Activated T-helper 1 cell treated with anti-CD3 and anti-CD28 coated beads, Interleukin-12 subunit alpha, Interleukin-12 subunit beta, Interleukin-2, Interleukin-4 antibody, amounts not matched to agents 30 ng/mL and 10 ng/mL and 1 ng/mL, durations not matched to agents 14 hours and 24 hours and 36 hours (primary cell): ENCODE measurements around the gene INKA2. TPM values are rescaled to one million over a fixed set of nuclear protein-coding genes. Genes with fewer than 3 reads are reported as not detected.

Experiments
- DNase-seq: peaks from one replicate; pipeline ENCODE4 v3.0.0; 2021; ENCODE audit warnings: low spot score
- H3K27ac Mint-ChIP-seq: one replicate; pipeline ENCODE4 v1.8.0; 2021; ENCODE audit warnings: mild to moderate bottlenecking, mixed read lengths
- H3K27me3 Mint-ChIP-seq: one replicate; pipeline ENCODE4 v1.8.0; 2022; ENCODE audit warnings: mild to moderate bottlenecking, moderate library complexity, mixed read lengths; ENCODE audit not compliant: insufficient read depth
- H3K36me3 Mint-ChIP-seq: one replicate; pipeline ENCODE4 v1.8.0; 2021; ENCODE audit warnings: low read depth, mixed read lengths
- H3K4me1 Mint-ChIP-seq: one replicate; pipeline ENCODE4 v1.8.0; 2021; ENCODE audit warnings: low read depth, mixed read lengths
- H3K4me3 Mint-ChIP-seq: one replicate; pipeline ENCODE4 v1.8.0; 2021; ENCODE audit warnings: mild to moderate bottlenecking, moderate library complexity, mixed read lengths
- H3K9me3 Mint-ChIP-seq: one replicate; pipeline ENCODE4 v1.8.0; 2021; ENCODE audit warnings: mixed read lengths
- intact Hi-C: fragments of 100-400 bp; cut with micrococcal nuclease; formaldehyde crosslinking; loops from one replicate; pipeline ENCODE4 v1.15.1; 2024
- total RNA-seq: library from RNA; stranded (reverse); gene quantifications from 2 replicates; pipeline ENCODE4 v1.2.3, GENCODE V29; 2022

The INKA2 gene
- total RNA-seq: 1.3 and 1.7 TPM in 2 replicates

DNA sequence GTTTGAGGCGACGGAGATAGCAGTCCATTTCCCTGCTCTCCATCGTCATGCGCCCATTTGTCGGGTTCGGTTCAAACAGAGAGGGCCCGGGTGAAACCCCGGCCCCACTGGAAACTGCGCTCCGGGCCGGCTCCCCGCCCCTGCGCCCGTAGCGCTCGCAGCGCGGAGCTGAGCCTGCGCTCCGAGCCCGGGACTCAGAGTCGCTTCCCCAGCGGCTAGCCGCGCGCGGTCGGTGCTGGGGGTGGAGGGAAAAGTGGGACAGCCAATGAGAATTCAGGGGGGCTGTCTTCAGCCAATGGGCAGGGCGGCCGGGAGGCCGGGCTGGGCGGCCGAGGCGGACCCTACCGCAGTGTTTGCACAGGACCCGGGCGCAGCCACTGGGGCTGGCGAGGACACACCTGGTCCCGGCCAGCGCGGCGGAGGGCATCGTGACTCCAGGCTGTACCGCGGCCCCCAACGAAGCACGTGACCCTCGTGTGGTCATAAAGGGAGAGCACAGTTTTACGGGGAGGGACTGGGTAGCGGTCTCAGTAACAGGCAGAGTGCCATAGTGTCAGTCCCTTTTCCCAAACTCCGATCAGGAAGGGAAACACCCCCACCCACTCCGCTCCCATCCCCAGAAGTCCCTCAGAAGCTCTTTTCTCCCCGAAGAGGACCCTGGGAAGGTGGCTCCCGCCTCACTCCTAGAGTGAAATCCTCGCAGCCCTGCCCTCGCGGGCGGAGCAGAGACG is at the start of gene INKA2:
Gene INKA2 (minus strand): TSS at position 202 of the 731 bp plus-strand sequence. CDS start 153 bp downstream, at position 49.
- intact Hi-C loops: loop anchor here (1.0 to 5.0 kb wide), 5 partner anchors 8 to 233 kb away; partner anchors contain the start of gene DDX20
- Mint-ChIP-seq H3K4me3 (peak within 1 kb of the TSS; percentile 91), H3K27ac (peak within 1 kb of the TSS; percentile 70), H3K9me3 (no peaks in the 10 kb centered on the region), H3K36me3 (no peaks in the 10 kb centered on the region), H3K27me3 (peaks cover 43% of the 10 kb centered on the region), H3K4me1 (peaks cover 17% of the 10 kb centered on the region)
- DNase-seq: peak; percentile 78

DNA sequence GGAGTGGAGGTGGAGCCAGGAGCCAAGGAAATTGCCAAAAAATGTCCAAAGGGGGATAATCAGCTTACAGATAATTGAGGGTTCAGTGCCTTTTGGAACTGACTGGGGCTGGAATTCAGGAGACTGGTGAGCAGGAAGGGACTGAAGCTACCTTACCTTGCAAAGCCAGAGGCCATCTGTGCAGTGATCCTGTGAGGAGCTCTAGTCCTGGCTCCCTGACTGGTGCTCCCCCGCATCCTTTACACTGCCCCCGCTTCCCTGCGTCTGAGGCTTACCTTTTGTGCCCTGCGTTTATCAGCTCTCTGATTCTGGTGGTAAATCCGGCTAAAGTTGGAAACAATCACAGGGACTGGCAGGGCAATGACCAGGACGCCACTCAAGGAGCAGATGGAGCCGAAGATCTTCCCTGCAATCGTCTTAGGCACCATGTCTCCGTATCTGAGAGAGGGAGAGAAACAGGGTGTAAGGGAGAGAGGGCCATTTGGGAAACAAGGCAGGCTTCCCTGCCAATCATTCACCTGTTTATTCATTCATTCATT is 47.5 kb upstream of the INKA2 start:
- H3K9me3 Mint-ChIP-seq: no peaks in the 10 kb centered on the region
- H3K4me3 Mint-ChIP-seq: no peak overlapping the region
- H3K27ac Mint-ChIP-seq: no peak overlapping the region
- intact Hi-C loops: no loop called here
- H3K4me1 Mint-ChIP-seq: no peaks in the 10 kb centered on the region
- peaks cover 18% of the 10 kb centered on the region for H3K27me3 Mint-ChIP-seq
- DNase-seq: no peak
- no peaks in the 10 kb centered on the region for H3K36me3 Mint-ChIP-seq

DNA sequence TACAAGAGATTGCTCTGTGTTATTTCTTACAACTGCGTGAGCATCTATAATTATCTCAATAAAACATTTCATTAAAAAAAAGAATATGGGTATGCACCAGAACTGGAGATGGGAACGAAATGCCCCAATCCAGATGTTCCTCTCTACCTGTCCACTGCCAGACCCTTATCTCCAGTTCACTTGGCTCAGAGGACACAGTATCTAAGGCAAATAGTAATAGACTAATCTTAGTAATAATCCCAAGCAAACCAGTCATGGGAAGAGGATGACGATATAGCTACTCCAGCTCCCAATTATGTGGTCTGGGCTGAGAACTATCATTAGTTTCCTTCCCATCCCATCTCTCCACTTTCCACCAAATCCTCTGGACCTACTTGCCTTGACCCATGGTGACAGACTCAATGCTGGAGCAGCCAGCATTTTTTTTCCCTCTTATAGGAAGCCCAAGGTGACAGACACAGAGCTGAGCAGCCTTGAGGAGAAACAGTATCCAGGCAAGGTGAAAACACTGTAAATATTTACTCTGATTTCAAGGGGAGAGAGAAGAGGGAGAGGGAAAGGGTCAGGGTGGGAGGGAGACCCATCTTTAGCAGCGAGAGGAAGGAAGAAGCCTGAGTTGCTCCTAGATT is 45.2 kb upstream of the INKA2 start:
- Mint-ChIP-seq H3K4me3 (no peak overlapping the region), H3K27ac (no peak overlapping the region), H3K9me3 (no peaks in the 10 kb centered on the region), H3K36me3 (no peaks in the 10 kb centered on the region), H3K27me3 (peaks cover 22% of the 10 kb centered on the region), H3K4me1 (no peaks in the 10 kb centered on the region)
- no peak for DNase-seq
- intact Hi-C loops: no loop called here

- no peaks in the 10 kb centered on the region for H3K36me3 Mint-ChIP-seq
- no peak overlapping the region for H3K27ac Mint-ChIP-seq
- intact Hi-C loops: no loop called here
- DNase-seq: no peak
- no peak overlapping the region for H3K4me3 Mint-ChIP-seq
- H3K9me3 Mint-ChIP-seq: no peaks in the 10 kb centered on the region
- H3K4me1 Mint-ChIP-seq: no peaks in the 10 kb centered on the region
- peaks cover 11% of the 10 kb centered on the region for H3K27me3 Mint-ChIP-seq
Measured at GRCh38 chr1:111779546-111779945, 40.4 kb upstream of the INKA2 start.

GRCh38 chr1:111778541-111779051 is 39.4 kb upstream of the INKA2 start:
- DNase-seq: no peak
- Mint-ChIP-seq H3K36me3 (no peaks in the 10 kb centered on the region), H3K9me3 (no peaks in the 10 kb centered on the region), H3K4me3 (no peak overlapping the region), H3K27me3 (peaks cover 11% of the 10 kb centered on the region), H3K27ac (no peak overlapping the region), H3K4me1 (no peaks in the 10 kb centered on the region)
- intact Hi-C loops: no loop called here

DNA sequence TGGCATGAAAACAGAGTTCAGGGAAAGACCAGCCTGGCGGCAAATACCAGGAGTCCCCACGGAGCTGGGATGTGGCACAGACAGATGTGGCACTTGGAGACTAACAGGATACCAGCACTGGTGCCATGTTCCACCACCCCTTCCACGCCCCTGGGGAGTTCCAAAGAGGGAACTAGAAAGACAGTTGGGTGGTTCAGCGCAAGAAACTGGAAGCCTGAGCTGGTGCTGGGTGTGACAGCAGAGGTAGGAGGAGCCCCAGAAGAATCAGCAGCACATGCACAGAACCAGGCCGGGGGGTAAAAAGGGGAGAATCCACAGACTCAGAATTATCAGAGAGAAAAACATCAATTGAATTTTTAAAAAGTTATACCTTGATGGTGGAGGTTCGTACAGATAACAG is 38.9 kb upstream of the INKA2 start:
- H3K4me1 Mint-ChIP-seq: no peaks in the 10 kb centered on the region
- DNase-seq: no peak
- no peak overlapping the region for H3K27ac Mint-ChIP-seq
- peaks cover 11% of the 10 kb centered on the region for H3K27me3 Mint-ChIP-seq
- no peaks in the 10 kb centered on the region for H3K36me3 Mint-ChIP-seq
- intact Hi-C loops: no loop called here
- no peak overlapping the region for H3K4me3 Mint-ChIP-seq
- H3K9me3 Mint-ChIP-seq: no peaks in the 10 kb centered on the region

- no peak overlapping the region for H3K4me3 Mint-ChIP-seq
- DNase-seq: no peak
- peaks cover 11% of the 10 kb centered on the region for H3K27me3 Mint-ChIP-seq
- no peaks in the 10 kb centered on the region for H3K9me3 Mint-ChIP-seq
- no peaks in the 10 kb centered on the region for H3K36me3 Mint-ChIP-seq
- H3K27ac Mint-ChIP-seq: no peak overlapping the region
- intact Hi-C loops: no loop called here
- H3K4me1 Mint-ChIP-seq: no peaks in the 10 kb centered on the region
Measured at GRCh38 chr1:111777301-111777700, 38.1 kb upstream of the INKA2 start.

DNA sequence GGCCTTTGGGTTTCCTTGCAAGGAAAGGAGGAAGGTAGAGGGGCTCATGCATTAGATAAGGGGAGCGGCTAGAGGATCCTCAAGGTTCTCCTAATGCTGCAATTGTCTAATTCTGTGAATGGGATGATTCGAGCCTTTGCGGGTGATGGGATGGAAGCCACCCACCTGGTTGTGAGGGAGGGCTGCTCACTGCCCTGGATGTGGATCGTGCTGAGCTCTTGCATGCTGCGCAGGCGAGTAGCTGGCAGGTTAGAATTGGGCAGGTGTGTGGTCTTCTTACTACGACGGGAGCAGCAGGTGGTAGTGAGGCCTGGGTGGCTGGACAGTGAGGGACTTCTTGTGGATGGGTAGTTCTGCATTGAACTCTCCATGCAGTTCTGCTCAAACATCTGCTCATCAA is 37.7 kb upstream of the INKA2 start:
- no peak overlapping the region for H3K4me3 Mint-ChIP-seq
- no peak overlapping the region for H3K27ac Mint-ChIP-seq
- intact Hi-C loops: no loop called here
- no peaks in the 10 kb centered on the region for H3K36me3 Mint-ChIP-seq
- no peaks in the 10 kb centered on the region for H3K9me3 Mint-ChIP-seq
- no peaks in the 10 kb centered on the region for H3K4me1 Mint-ChIP-seq
- peaks cover 11% of the 10 kb centered on the region for H3K27me3 Mint-ChIP-seq
- no peak for DNase-seq

- Mint-ChIP-seq H3K4me3 (no peak overlapping the region), H3K36me3 (no peaks in the 10 kb centered on the region), H3K27ac (no peak overlapping the region), H3K4me1 (no peaks in the 10 kb centered on the region), H3K27me3 (peaks cover 8% of the 10 kb centered on the region), H3K9me3 (no peaks in the 10 kb centered on the region)
- intact Hi-C loops: no loop called here
- no peak for DNase-seq
Measured at GRCh38 chr1:111776391-111776790, 37.2 kb upstream of the INKA2 start.

DNA sequence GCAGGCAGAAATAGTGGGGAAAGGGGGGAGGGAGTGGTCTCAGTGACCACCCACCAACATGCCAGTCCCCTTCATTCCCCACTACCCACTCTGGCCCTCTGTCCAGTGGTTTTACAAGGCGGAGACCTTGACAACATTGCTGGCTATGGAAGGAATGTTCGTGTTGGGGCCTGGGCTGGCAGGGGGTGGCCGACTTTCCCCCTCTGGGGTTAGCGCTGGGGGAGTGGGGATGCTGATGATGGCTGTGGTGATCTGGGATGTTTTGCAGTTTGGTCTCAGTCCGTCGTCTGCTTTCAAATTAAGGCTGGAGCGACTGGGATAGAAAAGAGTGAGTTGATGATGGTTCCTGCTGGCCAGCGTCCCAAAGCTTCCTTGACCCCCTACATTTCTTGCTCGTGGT is 36.8 kb upstream of the INKA2 start:
- no peaks in the 10 kb centered on the region for H3K4me1 Mint-ChIP-seq
- no peak for DNase-seq
- H3K36me3 Mint-ChIP-seq: peaks cover 2% of the 10 kb centered on the region
- no peak overlapping the region for H3K27ac Mint-ChIP-seq
- intact Hi-C loops: no loop called here
- no peak overlapping the region for H3K4me3 Mint-ChIP-seq
- peaks cover 8% of the 10 kb centered on the region for H3K27me3 Mint-ChIP-seq
- H3K9me3 Mint-ChIP-seq: no peaks in the 10 kb centered on the region

DNA sequence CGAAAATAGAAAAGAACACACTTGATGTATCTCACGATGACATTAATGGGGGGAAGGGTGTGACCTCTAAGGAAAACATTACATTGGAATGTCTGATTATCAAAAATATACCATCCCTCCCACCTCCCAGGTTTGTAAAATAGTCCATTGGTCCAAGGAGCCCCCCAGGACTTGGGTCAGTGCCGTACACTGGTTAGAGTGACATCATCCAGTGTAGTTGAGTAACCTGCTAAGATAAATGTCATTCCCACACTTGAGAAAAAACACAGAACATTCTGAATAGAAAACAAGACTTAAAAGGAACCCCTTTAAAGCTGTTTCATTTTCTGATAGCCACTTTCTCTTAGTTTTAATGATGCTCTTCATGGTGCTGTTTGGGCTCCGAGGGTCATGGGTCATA is 31.7 kb upstream of the INKA2 start:
- no peaks in the 10 kb centered on the region for H3K9me3 Mint-ChIP-seq
- H3K36me3 Mint-ChIP-seq: peaks cover 18% of the 10 kb centered on the region
- intact Hi-C loops: no loop called here
- H3K4me1 Mint-ChIP-seq: peaks cover 15% of the 10 kb centered on the region
- no peak for DNase-seq
- no peak overlapping the region for H3K4me3 Mint-ChIP-seq
- H3K27me3 Mint-ChIP-seq: no peaks in the 10 kb centered on the region
- H3K27ac Mint-ChIP-seq: no peak overlapping the region

DNA sequence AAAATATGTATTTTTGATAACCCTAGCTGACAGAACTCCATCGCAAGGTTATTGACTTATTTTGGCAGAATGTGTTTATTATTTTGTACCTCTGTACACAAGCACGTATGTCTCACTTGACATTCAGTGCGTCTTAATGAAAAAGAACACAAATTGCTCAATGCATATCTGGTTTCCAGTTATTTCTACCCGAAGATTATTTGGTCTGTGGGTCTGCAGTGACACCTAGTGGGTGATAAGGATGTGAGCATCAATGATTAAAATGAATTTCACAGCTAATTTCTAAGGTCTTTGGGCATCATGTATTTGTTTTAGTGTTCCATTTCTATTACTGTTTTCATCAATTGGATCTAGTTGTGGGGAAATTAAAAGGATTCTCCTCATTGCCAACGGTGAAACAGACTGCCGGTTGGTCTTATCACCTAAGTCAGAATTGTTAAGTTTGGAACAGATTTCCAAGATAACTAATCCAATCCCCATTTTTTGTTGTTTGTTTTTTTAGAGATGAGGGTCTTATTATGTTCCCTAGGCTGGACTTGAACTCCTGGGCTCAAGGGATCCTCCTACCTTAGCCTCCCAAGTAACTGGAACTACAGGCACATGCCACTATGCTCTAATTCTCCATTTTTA is 30.4 kb upstream of the INKA2 start:
- Mint-ChIP-seq H3K4me1 (peaks cover 15% of the 10 kb centered on the region), H3K9me3 (no peaks in the 10 kb centered on the region), H3K4me3 (no peak overlapping the region), H3K27me3 (no peaks in the 10 kb centered on the region), H3K36me3 (peaks cover 27% of the 10 kb centered on the region), H3K27ac (no peak overlapping the region)
- intact Hi-C loops: loop anchor here (1.0 to 5.0 kb wide), 6 partner anchors 14 to 739 kb away; partner anchors contain the start of gene DDX20
- peak; percentile 14 for DNase-seq

DNA sequence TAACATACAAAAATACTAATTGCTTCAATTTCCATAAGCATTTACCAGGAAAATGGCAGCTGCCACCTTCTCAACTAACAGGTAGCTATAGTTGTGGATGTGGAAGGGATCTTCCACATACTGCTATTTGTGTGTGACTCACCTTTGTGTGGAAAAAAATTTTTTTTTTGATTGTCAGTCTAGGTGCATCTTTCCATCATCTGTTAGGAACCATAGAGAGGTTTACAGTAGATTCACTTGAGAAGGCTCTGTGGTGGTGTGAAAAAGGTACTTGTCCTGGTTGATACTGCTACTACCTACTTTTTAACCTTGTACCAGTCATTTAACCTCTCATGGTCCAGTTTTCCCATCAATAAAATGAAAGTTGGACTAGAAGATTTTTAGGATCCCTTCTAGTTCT is 29.4 kb upstream of the INKA2 start:
- DNase-seq: no peak
- Mint-ChIP-seq H3K27ac (no peak overlapping the region), H3K4me1 (peaks cover 15% of the 10 kb centered on the region), H3K9me3 (no peaks in the 10 kb centered on the region), H3K36me3 (peaks cover 32% of the 10 kb centered on the region), H3K4me3 (no peak overlapping the region), H3K27me3 (no peaks in the 10 kb centered on the region)
- intact Hi-C loops: loop anchor here (1.0 to 5.0 kb wide), 6 partner anchors 13 to 738 kb away; partner anchors contain the start of gene DDX20
